NCI-H510A treated with DMSO at 0.1 percent for 48 hours (cell line): ENCODE measurements around the gene SFXN4.
"Not testable (repeated sequence)": the region's sequence is repeated elsewhere in the genome, so short reads cannot be mapped to it uniquely, and the experiment has no call there.

Experiments
- DNase-seq: peaks from one replicate; lab custom pipeline; 2025; lab: John Stamatoyannopoulos, UW

SFXN4 gene

GRCh38 chr10:119105899-119106298 lies 59.6 kb downstream of the SFXN4 start:
- DNase-seq = not testable (repeated sequence)

DNA sequence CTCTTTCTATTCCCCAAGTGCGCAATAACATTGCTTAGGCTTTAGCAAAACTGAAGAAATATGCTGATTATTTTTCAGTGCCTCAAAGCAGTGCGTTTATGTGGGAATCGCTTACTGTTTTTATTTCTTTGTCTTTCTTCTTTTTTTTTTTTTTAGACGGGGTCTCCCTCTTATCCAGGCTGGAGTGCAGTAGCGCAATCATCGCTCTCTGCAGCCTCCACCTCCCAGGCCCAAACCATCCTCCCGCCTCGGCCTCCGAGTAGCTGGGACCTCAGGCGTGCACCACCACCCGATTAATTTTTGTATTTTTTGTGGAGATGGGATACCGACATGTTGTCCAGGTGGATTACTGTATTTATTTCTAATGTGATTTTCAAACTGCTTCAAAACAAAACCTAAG lies 60.4 kb downstream of the SFXN4 start:
- no peak for DNase-seq

DNA sequence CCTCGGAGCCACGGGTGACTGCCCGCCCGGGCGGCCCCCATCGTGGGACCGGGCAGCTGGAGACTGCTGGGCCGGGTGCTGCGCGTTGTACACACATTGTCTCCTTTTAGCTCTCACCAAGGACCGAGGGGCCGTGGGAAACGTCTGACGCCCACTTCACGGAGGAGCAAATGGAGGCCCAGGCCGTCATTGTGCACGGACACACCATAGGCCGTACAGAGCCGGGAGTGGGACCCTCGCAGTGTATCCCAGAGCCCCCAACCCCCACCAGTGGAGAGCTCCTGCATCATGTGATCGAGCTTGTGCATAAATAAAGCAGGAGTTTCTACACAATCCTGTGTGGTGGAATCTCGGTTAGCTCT lies 60.9 kb downstream of the SFXN4 start:
- DNase-seq = no peak

GRCh38 chr10:119103903-119104653 lies 61.4 kb downstream of the SFXN4 start, which contains the start of gene DENND10:
TSS of gene DENND10 (plus strand) at chr10:119104113. CDS start at chr10:119104143, 30 bp downstream.
- peak; percentile 17 for DNase-seq

GRCh38 chr10:119103241-119103902 lies 62.1 kb downstream of the SFXN4 start:
- DNase-seq = no peak

GRCh38 chr10:119101366-119102098 lies 64.0 kb downstream of the SFXN4 start:
- DNase-seq = peak; percentile 38

DNA sequence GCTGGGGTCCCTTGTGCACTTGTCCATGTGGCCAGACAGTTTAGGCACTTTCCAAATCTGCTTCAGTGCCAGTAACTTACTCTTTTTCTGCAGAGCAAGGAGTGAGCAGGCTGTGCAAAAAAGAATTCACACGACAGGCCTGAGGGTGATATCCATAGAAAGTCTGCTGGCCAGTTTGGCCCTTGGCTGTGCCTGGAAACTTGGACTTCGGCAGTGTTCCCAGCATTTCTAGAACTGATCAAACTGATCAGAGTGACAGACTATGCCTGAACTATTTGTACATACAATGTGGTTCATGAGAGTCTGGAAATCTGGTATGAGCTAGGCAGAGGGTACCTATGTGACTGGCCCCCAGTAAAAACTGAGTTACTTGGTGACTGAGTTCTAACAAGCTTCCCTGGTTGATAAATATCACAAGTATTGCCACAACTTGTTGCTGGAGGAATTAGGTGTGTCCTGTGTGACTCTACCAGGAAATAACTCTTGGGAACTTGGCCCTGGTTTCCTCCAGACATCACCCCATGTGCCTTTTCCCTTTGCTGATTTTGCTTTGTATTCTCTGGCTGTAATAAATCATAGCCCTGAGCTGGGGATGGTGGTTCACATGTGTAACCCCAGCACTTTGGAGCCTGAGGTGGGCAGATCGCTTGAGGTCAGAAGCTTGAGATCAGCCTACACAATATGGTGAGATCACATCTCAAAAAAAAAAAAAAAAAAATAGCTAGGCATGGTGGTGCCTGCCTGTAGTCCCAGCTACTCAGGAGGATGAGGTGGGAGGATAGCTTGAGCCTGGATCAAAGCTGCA lies 64.9 kb downstream of the SFXN4 start:
- DNase-seq = no peak

- DNase-seq = no peak
Measured at GRCh38 chr10:119098576-119098975, 66.9 kb downstream of the SFXN4 start.

- DNase-seq = not testable (repeated sequence)
Measured at GRCh38 chr10:119096641-119097415, 68.7 kb downstream of the SFXN4 start.

DNA sequence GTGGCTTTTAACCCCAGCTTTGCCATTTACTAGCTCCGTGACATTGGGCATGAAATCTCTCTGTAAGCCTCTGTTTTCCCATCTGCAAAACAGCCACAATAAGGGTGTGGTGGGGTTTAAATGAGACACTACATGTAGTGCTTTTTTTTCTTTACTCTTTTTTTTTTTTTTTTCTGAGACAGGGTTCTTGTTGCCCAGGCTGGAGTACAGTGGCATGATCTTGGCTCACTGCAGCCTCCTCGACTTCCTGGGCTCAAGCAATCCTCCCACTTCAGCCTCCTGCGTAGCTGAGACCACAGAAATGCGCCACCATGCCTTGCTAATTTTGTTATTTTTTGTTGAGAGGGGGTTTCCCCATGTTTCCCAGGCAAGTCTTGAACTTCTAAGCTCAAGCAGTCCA lies 69.9 kb downstream of the SFXN4 start:
- no peak for DNase-seq

DNA sequence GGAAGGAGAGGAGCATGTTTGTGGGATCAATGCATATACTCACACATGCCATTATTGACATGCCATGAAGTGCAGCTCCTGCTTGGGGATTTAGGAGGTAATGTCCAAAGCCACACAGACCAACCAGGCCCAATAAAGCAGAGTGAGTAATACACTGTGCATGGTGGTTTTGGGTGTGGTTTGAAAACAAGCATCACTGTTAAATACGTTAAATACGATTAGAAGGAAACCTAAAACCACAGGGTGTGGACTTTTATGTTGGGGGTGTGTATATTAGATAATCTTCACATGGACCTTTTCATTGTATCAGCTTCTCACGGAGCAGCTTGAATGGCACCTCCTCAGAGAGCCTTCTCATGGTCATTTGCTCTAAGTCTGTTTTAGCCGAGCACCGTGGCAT lies 74.5 kb downstream of the SFXN4 start:
- no peak for DNase-seq
